Activated CD4-positive, alpha-beta T cell treated with anti-CD3 and anti-CD28 coated beads for 48 hours (primary cell): ENCODE results near the gene SNX22.
A peak's percentile ranks its signal among the peaks of the same experiment; 100 is the strongest.
"Not testable (repeated sequence)": the region's sequence is repeated elsewhere in the genome, so short reads cannot be mapped to it uniquely, and the experiment has no call there.

Source experiments
- DNase-seq: peaks from one replicate; pipeline ENCODE4 v3.0.0-alpha.2; 2020

The SNX22 gene

GRCh38 chr15:64151727-64152506 is at the start of gene SNX22:
SNX22 (plus strand) TSS chr15:64151731; CDS start chr15:64151776, 45 bp downstream.
- peak; percentile 31 for DNase-seq

- no peak for DNase-seq
Measured at GRCh38 chr15:64102497-64102896, 49.0 kb upstream of the SNX22 start.

GRCh38 chr15:64105113-64105704 is 46.3 kb upstream of the SNX22 start:
- DNase-seq, result no peak

- DNase-seq, result no peak
Measured at GRCh38 chr15:64107337-64107736, 44.2 kb upstream of the SNX22 start.

- DNase-seq, result not testable (repeated sequence)
Measured at GRCh38 chr15:64110108-64110701, 41.3 kb upstream of the SNX22 start.

- DNase-seq, result no peak
Measured at GRCh38 chr15:64110950-64111678, 40.4 kb upstream of the SNX22 start.

GRCh38 chr15:64111679-64112050 is 39.9 kb upstream of the SNX22 start:
- no peak for DNase-seq

GRCh38 chr15:64112073-64112772 is 39.3 kb upstream of the SNX22 start:
- DNase-seq, result no peak

- DNase-seq, result no peak
Measured at GRCh38 chr15:64112904-64113303, 38.6 kb upstream of the SNX22 start.

- DNase-seq, result no peak
Measured at GRCh38 chr15:64117759-64118487, 33.6 kb upstream of the SNX22 start.

GRCh38 chr15:64120322-64120721 is 31.2 kb upstream of the SNX22 start:
- not testable (repeated sequence) for DNase-seq

GRCh38 chr15:64121614-64122013 is 29.9 kb upstream of the SNX22 start:
- no peak for DNase-seq

GRCh38 chr15:64122444-64122843 is 29.1 kb upstream of the SNX22 start:
- DNase-seq, result no peak

- no peak for DNase-seq
Measured at GRCh38 chr15:64122936-64123351, 28.6 kb upstream of the SNX22 start.

- DNase-seq, result no peak
Measured at GRCh38 chr15:64125978-64126377, 25.6 kb upstream of the SNX22 start.

- no peak for DNase-seq
Measured at GRCh38 chr15:64127521-64128270, 23.8 kb upstream of the SNX22 start.

GRCh38 chr15:64130159-64130558 is 21.4 kb upstream of the SNX22 start:
- no peak for DNase-seq

GRCh38 chr15:64131547-64131946 is 20.0 kb upstream of the SNX22 start:
- DNase-seq, result no peak

GRCh38 chr15:64132217-64132616 is 19.3 kb upstream of the SNX22 start:
- DNase-seq, result no peak

GRCh38 chr15:64133623-64134344 is 17.7 kb upstream of the SNX22 start:
- DNase-seq, result no peak
